ENCODE data around the gene PVALB.

PVALB gene

GRCh38 chr22:36772451-36772850, 44.4 kb downstream of the PVALB start:
- DNase-seq: no peak

- DNase-seq: no peak
These were observed 45.3 kb downstream of the PVALB start for GRCh38 chr22:36771356-36772063.

- no peak for DNase-seq
These were observed 46.2 kb downstream of the PVALB start for GRCh38 chr22:36770513-36771231.

GRCh38 chr22:36769541-36770512, 47.0 kb downstream of the PVALB start:
- no peak for DNase-seq

GRCh38 chr22:36768616-36769015, 48.2 kb downstream of the PVALB start:
- no peak for DNase-seq

- DNase-seq: no peak
These were observed 48.7 kb downstream of the PVALB start for GRCh38 chr22:36768141-36768540.

GRCh38 chr22:36767035-36767775, 49.6 kb downstream of the PVALB start:
- no peak for DNase-seq

- DNase-seq: no peak
These were observed 50.8 kb downstream of the PVALB start for GRCh38 chr22:36765943-36766450.

GRCh38 chr22:36765131-36765942, 51.5 kb downstream of the PVALB start:
- no peak for DNase-seq

- DNase-seq: no peak
These were observed 52.2 kb downstream of the PVALB start for GRCh38 chr22:36764641-36765040.

GRCh38 chr22:36764060-36764459, 52.8 kb downstream of the PVALB start:
- no peak for DNase-seq

- DNase-seq: no peak
These were observed 53.3 kb downstream of the PVALB start for GRCh38 chr22:36763576-36763975.

GRCh38 chr22:36762687-36763260, 54.1 kb downstream of the PVALB start:
- DNase-seq: no peak

- DNase-seq: no peak
These were observed 55.1 kb downstream of the PVALB start for GRCh38 chr22:36761553-36762240.

GRCh38 chr22:36760786-36761185, 56.0 kb downstream of the PVALB start:
- DNase-seq: no peak

- DNase-seq: no peak
These were observed 57.2 kb downstream of the PVALB start for GRCh38 chr22:36759481-36760159.

GRCh38 chr22:36758792-36759271, 58.0 kb downstream of the PVALB start:
- DNase-seq: no peak

- DNase-seq: peak; percentile 48 to 69 (median 58)
These were observed 59.1 kb downstream of the PVALB start for GRCh38 chr22:36757668-36758211.
